ENCODE measurements around the gene FXR1. TPM values are rescaled to one million over a fixed set of nuclear protein-coding genes. Genes with fewer than 3 reads are reported as not detected.

Gene FXR1
- polyA plus RNA-seq, 1 experiment: 111 TPM

- CTCF ChIA-PET: no interaction called here
- DNase-seq (ENCODE audit: low read depth): no peak
- H3K36me3 ChIP-seq (ENCODE audit: control insufficient read depth, insufficient read depth, low read length): no peaks in the 10 kb centered on the region
- H3K4me3 ChIP-seq (ENCODE audit: low read depth, low read length): no peak overlapping the region
- H3K27me3 ChIP-seq (ENCODE audit: control insufficient read depth, insufficient read depth, low read length): no peaks in the 10 kb centered on the region
- TF ChIP-seq CTCF (IDR thresholded peaks at IDR 0.05; ENCODE audit: insufficient read depth, low read depth, low read length): no peak
- POLR2A ChIA-PET: no interaction called here
Observed at GRCh38 chr3:180881065-180881801, 31.2 kb upstream of the FXR1 start.

GRCh38 chr3:180882115-180882514 is 30.4 kb upstream of the FXR1 start:
- H3K36me3 ChIP-seq (ENCODE audit: control insufficient read depth, insufficient read depth, low read length): no peaks in the 10 kb centered on the region
- POLR2A ChIA-PET: no interaction called here
- CTCF ChIA-PET: no interaction called here
- DNase-seq (ENCODE audit: low read depth): no peak
- H3K27me3 ChIP-seq (ENCODE audit: control insufficient read depth, insufficient read depth, low read length): no peaks in the 10 kb centered on the region
- TF ChIP-seq CTCF (IDR thresholded peaks at IDR 0.05; ENCODE audit: insufficient read depth, low read depth, low read length): no peak
- no peak overlapping the region for H3K4me3 ChIP-seq (ENCODE audit: low read depth, low read length)

- H3K4me3 ChIP-seq (ENCODE audit: low read depth, low read length): no peak overlapping the region
- no peak for TF ChIP-seq CTCF (IDR thresholded peaks at IDR 0.05; ENCODE audit: insufficient read depth, low read depth, low read length)
- CTCF ChIA-PET: no interaction called here
Observed at GRCh38 chr3:180888992-180889560, 23.4 kb upstream of the FXR1 start.

GRCh38 chr3:180898572-180898971 is 13.9 kb upstream of the FXR1 start:
- no peak for DNase-seq (ENCODE audit: low read depth)
- H3K36me3 ChIP-seq (ENCODE audit: control insufficient read depth, insufficient read depth, low read length): no peaks in the 10 kb centered on the region
- no peak for TF ChIP-seq CTCF (IDR thresholded peaks at IDR 0.05; ENCODE audit: insufficient read depth, low read depth, low read length)
- ChIA-PET POLR2A (no interaction called here), CTCF (interaction anchor here (1.7 kb wide), 1 partner anchor 13 kb away, joined by 4 read pairs; no protein-coding TSS in a partner anchor)
- no peaks in the 10 kb centered on the region for H3K27me3 ChIP-seq (ENCODE audit: control insufficient read depth, insufficient read depth, low read length)
- no peak overlapping the region for H3K4me3 ChIP-seq (ENCODE audit: low read depth, low read length)

More at GRCh38 chr3:180888992-180889560, 23.4 kb upstream of the FXR1 start:
- Histone ChIP-seq H3K36me3 (ENCODE audit: control insufficient read depth, insufficient read depth, low read length) (no peaks in the 10 kb centered on the region), H3K27me3 (ENCODE audit: control insufficient read depth, insufficient read depth, low read length) (no peaks in the 10 kb centered on the region)
- no peak for DNase-seq (ENCODE audit: low read depth)
- POLR2A ChIA-PET: no interaction called here

- H3K27me3 ChIP-seq (ENCODE audit: control insufficient read depth, insufficient read depth, low read length): no peaks in the 10 kb centered on the region
- CTCF ChIA-PET: no interaction called here
- POLR2A ChIA-PET: no interaction called here
Observed at GRCh38 chr3:180909369-180910127, 2.9 kb upstream of the FXR1 start.

More at GRCh38 chr3:180909369-180910127, 2.9 kb upstream of the FXR1 start:
- DNase-seq (ENCODE audit: low read depth): no peak
- H3K36me3 ChIP-seq (ENCODE audit: control insufficient read depth, insufficient read depth, low read length): no peaks in the 10 kb centered on the region
- TF ChIP-seq CTCF (IDR thresholded peaks at IDR 0.05; ENCODE audit: insufficient read depth, low read depth, low read length): no peak
- no peak overlapping the region for H3K4me3 ChIP-seq (ENCODE audit: low read depth, low read length)

All from BJ (cell line).